ENCODE data around the gene TM4SF1.

GRCh38 chr3:149400645-149401044 is 23.2 kb upstream of the TM4SF1 start:
- TF ChIP-seq TCF4 (CRISPR knock-in tag; IDR thresholded peaks at IDR 0.05; ENCODE audit: borderline replicate concordance) (no peak), ZFP30 (CRISPR knock-in tag; IDR thresholded peaks at IDR 0.05) (no peak), ZNF565 (CRISPR knock-in tag; conservative IDR thresholded peaks at IDR 0.05; ENCODE audit: low read depth) (no peak), RARB (CRISPR knock-in tag; IDR thresholded peaks at IDR 0.05) (no peak), ZNF70 (CRISPR knock-in tag; IDR thresholded peaks at IDR 0.05) (no peak), CSDC2 (CRISPR knock-in tag; IDR thresholded peaks at IDR 0.05) (no peak), GLIS3 (CRISPR knock-in tag; IDR thresholded peaks at IDR 0.05) (no peak), BACH2 (CRISPR knock-in tag; IDR thresholded peaks at IDR 0.05; ENCODE audit: borderline replicate concordance) (no peak), ZC3H10 (CRISPR knock-in tag; IDR thresholded peaks at IDR 0.05) (no peak), ZFP3 (CRISPR knock-in tag; IDR thresholded peaks at IDR 0.05) (no peak), CREB5 (CRISPR knock-in tag; IDR thresholded peaks at IDR 0.05; ENCODE audit: low read depth) (no peak), PATZ1 (CRISPR knock-in tag; IDR thresholded peaks at IDR 0.05; ENCODE audit: borderline replicate concordance) (no peak)
